HG03565 (cell line): ENCODE data around the gene TMEM242.

ENCODE experiments used
- ATAC-seq: cut with Tn5 transposase; IDR thresholded peaks from one replicate; pipeline ENCODE4 v1.9.1; 2021; ENCODE audit warnings: mild to moderate bottlenecking, moderate library complexity; ENCODE audit not compliant: unreplicated experiment

The TMEM242 gene

DNA sequence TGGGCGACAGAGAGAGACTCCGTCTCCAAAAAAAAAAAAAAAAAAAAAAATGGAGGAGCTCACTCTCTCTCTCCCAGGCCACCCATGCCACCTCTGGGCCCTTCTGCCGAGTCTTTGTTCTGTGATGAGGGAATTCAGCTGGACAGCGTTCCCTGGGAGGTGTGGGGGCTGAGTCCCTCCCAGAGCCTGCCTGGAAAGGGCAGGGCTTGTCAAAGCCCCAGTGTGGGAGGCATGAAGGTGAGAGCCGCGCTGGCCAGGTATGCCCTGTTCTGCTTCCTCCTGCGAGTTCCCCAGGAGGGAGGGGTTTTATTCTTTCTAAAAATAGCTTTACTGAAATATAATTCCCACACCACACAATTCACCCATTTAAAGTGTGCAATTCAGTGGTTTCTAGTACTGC, 69.6 kb downstream of the TMEM242 start:
- ATAC-seq = no peak

DNA sequence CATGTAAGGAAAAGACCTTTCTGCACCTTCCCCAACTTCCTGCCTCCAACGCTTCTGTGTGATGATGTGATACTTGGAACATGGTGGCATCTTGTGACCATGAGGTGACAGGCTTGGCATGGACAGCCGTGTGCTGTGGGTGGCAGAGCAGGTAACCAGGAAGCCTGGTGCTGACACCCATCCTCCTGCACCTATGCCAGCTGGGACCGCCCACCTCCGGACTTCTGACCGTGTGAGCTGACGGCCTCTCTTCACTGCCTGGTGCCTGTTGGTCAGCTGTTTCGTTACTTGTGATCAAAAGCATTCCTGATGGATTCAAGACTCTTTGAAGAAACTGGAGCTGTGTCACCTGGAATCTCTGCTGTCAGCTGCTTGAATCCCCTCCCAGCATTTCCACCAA, 70.3 kb downstream of the TMEM242 start:
- ATAC-seq = no peak

DNA sequence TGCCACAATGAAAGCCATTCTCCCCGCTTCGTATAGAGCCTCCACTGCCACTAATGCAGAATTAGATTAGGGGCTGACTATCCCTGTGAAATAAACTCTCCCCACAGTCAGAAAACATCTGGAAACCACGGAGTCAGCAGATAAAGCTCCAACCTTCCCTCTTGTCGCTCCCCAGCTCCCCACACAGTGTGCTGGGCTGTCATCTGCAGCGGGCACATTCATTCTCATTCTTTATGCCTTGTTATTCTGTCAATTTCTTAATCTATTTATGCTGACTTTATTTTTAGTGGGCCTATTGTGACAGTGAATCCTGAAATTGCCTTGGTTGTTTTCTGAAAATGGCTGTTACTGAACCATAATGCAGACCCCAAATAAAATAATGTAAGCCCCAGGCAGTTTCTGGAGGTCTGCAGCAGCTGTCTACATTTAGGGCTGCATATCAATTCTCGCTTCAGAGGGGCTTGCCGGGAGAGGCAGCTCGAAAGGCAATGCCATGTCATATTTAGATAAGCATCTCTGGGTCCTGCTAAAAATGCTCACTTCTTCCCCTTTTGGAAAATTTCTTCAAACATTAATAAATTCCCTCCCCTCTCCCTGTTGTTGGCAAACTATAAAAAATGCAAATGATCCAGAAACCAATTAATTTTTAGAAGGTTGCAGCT, 71.6 kb downstream of the TMEM242 start:
- ATAC-seq = no peak

DNA sequence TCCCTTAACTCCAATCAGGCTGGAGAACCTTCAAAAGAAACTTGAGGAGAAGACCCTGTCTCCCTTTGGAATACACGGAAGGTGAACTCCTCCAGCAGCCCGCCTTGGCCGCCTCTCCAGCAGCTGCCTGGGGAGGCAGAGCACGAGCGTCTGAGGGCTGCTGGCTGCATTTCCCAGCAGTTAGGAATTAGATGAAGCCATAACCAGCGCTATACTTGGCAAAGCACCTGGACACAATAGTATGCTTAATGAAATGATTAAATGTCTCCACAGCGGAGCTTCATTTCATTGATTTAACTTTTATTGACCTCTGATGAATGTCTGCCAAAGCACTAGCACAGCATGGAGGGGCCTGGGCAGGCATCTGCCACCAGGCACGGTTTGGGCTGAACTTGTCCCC, 73.5 kb downstream of the TMEM242 start:
- no peak for ATAC-seq

DNA sequence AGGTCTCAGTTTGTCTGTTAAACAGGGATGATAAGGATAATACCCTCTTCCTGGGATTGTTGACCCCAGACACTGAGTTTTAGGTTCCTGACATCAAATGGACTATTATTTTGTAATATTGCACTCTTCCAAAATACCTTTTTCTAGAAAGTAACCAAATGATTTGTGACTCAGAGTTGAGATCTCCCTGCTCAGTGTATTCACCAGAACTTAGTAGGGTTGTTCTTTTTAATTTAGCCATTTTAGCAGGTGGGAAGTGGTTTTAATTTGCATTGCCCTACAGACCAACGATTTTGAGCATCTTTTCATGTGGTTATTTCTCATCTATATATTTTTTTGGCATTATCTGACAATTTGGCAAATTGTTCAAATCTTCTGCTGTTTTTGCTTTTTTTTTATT, 75.1 kb downstream of the TMEM242 start:
- no peak for ATAC-seq

DNA sequence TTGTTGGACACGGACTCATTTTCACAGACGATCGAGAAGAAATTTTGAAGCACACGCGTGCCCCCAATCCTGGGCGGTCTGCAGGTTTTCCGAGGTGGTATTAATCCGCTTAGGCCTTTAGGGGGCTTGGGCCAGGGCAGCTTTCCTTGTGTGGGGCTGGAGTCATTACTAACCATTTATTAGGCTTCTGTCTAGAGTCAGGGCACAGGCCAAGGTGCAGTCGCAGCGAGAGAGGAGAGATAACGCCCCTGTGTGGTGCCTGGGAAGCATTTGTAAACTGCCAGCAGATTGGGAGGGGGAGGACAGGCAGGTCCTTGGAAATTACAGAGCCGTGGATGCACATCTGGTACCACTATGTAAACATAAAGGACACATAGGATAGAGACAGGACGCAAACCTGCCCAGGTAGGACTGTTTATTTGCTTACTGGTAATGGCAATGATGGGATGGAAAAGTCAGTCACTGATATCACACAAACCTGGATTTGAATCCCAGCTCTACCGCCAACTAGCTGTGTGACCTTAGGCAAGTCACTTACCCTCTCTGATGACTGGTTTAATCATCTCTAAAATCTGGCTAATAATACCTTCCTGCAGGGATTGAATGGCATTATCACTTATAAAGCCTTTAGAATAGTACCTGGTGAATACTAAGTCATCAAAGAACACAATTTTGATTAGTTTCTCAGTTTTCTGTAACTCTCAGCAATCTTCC, 76.4 kb downstream of the TMEM242 start:
- no peak for ATAC-seq

DNA sequence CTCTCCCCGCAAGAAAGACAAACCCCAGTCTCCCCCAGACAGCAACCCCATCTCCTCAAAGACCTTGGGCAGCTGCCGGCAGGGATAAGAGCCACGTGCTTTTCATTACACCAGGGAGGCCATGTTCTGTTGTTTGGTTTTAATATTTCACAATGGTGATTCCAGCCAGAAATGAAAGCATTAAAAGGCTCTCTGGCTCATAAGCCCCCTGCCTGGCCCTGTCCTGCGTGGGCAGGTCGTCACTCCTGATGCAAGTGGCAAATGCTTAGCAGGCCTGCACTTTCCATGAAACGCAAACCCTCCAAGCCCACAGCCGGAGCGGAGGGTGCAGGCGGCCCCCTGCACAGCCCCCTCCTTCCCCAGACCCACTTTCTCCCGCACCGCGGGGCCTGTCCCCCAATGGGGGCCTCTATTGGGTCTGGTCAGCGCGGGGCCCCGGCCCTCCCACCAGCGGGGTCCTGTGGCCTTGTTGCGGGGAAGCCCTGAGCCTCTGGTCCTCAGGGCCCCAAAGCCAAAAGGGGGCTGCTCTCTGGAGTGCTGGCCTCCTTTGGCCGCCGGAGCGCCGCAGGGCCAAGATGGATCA, 77.2 kb downstream of the TMEM242 start:
- no peak for ATAC-seq

DNA sequence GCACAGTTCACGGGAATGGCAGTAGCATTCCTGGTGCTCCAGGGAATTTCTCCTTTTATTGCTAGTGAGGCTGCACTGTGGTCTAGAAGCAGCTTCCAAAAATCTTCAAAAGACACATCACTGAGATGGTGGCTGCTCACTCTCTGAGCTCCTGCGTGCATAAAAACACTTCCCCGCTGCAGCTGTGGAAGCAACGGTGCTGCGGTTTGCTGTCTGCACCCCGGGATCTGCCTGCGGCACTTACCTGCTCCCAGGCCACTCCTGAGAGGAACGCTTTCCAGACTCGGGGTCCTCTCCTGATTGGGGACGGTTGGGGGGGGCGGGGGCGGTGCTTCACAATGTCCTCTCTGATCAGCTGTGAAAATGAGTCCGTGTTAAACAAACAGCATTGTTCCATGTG, 77.9 kb downstream of the TMEM242 start:
- no peak for ATAC-seq

DNA sequence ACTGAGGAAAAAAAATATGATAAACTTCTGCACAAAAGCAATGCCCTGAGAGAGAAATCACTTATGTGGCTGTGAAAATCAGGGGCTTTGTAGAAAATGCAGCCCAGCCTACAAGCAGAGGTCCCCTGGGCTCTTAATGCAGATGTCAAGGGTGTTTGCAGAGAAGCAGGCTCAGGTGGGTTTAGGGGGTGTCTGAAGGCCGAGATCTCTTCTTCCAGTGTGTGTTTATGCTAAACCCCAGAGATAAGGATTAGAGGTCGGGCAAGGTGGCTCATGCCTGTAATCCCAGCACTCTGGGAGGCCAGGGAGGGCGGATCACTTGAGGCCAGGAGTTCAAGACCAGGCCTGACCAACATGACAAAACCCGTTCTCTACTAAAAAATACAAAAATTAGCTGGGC, 78.5 kb downstream of the TMEM242 start:
- no peak for ATAC-seq

DNA sequence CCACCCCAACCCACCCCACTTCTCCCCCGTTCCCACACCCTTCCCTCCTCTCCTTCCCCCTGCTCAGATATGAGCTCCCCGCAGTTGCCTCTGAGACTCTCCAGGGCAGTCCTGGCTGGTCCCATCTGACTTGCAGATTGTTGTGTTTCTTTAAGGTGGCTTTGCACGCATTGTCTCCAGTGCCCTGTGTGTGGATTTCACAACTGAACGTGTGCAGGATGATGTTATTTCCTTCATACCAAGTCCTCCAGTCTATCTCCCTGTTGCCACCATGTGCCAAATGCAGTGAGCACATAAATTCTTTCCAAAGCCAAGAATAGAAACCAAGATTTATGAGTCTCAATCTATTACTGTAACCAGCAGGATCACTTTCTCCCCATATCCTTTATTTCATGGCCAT, 79.1 kb downstream of the TMEM242 start:
- no peak for ATAC-seq

DNA sequence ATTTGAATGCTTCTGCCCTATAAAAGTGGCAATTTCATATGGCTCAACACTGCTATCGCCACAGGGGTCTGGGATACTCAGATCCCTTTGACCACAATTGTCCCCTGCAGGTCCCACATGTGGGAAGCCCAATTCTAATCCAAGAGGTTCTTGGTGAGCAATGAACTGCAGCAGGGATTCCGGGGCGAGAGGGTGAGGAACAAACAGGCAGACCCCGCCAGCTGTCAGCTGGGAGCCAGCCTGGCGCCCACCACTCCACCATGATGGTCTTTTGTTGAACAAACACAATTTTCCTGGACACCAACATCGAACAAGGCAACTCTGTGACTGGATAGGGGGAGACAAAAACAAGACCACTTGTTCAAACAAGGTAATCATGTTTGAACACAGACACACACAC, 80.5 kb downstream of the TMEM242 start:
- ATAC-seq = no peak

DNA sequence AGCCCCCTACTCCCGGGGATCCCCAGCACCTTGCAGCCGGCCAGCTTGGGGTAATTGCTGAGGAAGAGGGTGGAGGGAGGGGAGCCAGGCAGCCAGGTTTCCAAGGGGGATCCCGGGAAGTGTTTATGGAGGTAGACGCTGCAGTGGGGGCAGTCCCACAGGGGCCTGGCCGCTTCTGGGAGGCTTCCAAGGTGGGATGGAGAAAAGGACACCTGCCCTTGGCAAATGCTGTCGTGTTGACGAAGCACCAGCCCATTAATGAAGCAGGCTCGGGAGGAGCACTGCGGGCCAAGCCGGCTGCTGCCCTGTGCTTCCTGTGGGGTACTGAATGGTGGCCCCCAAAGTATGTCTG, 82.4 kb downstream of the TMEM242 start:
- no peak for ATAC-seq

DNA sequence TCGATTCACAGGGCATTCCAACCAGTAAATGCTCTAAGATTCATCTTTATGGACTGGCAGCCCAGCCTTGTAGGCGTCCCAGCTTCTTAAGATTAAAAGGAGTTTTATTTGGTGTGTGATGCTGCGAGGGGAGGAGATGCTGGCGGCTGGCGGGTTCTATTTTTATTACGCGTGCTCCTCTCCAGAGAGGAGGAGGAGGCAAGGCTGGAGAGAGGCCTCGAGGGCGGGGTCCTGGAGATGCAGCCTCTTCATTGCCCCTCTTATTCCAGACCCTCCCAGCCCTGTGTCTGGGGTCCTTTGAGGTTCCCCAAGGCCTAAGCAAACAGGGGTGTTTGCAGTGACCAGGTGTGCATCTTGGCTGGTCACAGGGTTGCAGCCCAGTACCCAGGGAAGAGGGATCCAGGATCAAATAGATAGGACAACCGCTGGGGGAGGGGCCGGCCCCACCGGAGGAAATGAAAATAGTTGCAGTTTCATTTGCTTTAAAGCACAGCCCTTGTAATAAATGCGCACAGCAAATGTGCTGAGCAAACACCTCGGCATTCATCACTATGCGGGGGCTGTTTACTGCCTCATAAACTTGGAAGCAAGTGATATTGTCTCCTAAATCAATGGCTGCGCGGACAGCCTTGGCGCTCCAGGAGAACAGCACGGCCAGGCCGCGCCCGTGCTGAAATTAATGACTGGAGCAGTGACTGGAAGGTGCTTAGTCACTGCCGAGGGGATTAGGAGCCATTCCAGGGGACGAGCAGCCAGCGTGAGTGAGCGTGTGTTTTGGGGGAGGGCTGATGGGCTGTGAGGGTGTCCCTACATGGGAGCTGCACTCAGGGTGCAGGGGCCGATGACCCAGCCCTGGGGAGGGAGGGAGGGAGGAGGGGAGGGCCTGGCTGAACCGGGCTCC, 83.0 kb downstream of the TMEM242 start:
- no peak for ATAC-seq

DNA sequence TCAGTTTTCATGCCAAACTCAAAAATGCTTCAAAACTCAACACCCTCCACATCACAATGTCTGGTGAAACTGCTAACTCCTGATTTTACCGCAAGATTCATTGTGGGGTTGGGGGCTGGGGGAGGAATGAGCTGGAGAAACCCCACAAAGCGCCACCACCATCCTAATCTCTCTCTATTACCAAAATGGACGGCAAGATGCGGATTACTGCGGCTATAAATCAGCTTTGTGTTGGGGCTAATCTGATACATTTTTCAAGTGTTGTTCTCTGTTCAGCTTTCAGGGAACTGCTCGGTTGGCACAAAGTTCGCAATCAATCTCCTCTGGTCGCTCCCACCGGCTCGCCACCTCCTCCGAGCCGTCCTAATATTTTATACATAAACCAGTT, 83.7 kb downstream of the TMEM242 start:
- ATAC-seq = no peak
